Cortex of kidney (tissue), 1 donor: ENCODE data around the gene RPL15.

ENCODE experiments used
- DNase-seq: peaks from one replicate; lab custom pipeline; 2025; lab: John Stamatoyannopoulos, UW

Gene RPL15

DNA sequence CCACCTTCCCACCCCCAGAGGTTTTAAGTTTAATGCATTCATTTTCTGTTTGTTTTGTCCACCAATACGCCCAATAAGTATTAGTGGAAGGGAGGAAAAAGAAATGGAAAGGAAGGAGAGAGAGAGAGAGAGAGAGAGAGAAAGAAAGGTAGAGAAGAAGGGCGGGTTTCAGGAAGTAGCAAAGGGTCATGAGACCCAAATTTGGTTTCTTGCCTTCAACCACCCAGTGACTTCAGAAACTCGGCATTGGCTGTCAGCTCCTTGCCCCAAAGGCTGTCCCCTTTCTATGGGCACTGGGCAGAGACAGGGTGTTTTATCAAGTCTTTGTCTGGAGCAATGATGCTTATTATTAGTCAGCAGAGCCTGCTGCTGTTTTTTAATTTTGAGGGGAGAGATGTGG, 14.7 kb downstream of the RPL15 start:
- DNase-seq = no peak

DNA sequence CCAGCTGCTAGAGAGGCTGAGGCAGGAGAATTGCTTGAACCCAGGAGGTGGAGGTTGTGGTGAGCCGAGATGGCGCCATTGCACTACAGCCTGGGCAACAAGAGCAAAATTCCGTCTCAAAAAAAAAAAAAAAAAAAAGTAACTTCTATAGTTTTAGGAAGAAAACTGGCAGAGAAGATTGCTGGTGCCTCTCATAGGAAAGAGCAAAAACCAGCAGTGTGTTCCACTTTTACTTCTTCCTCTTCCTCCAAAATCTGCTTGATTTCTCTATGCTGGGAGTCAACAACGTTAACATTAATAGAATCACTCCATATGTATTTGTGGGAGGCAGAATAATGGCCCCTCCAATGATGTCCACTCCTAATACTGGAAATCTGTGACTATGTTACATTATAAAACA, 15.6 kb downstream of the RPL15 start:
- no peak for DNase-seq

DNA sequence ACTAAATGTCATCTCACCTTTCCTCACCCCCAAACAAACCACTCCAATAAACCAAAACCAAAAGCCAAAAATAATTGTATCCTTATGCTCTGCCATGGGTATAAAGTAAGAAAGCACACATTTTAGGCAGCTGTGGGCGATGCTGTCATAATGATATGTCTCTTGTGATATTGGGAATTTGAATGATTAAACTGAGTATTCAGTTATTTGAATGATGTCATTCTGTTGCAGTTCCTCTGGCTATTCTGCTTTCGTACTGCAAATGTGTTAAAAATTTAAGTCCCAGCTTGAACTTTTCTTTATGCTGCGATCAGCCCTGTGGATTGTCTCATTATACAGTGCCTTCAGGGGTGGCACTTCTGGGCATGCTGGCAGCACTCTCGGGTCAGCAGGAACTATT, 17.3 kb downstream of the RPL15 start:
- no peak for DNase-seq

DNA sequence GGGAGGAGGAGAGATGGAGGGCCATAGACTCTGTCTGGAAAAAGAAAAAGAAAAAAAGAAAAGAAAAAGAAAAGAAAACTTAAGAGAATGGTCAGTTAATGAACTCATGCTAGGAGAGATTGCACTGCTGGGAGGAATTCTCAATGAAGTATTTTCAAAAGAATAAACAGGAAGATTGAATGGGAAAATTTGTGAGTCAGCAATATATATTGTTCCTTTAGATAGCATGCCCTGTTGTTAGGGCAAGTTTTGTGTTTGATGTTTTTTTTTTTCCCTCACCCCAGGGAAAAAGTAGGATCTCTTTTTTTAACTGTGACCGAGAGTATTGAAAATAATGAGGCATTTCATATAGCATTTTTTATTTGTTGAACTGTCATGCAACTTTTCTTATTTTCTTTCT, 20.4 kb downstream of the RPL15 start:
- no peak for DNase-seq

DNA sequence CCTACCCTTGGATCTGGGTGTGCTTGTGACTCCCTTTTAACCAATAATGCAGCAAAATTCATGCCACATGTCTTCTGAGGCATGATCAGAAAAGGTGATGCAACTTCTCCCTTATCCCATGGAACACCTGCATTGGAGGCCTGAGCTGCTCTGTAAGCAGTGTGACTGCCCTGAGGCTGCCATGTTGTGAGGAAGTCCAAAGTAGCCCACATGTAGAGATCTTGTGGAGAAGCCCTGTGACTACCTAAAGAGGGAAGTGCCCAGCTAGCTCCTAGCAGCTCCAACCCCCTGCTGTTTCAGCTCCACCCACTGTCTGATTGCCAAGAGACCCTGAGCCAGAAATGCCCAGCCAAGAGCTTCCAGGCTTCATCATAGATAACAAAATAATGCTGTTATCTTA, 21.8 kb downstream of the RPL15 start:
- DNase-seq = no peak

DNA sequence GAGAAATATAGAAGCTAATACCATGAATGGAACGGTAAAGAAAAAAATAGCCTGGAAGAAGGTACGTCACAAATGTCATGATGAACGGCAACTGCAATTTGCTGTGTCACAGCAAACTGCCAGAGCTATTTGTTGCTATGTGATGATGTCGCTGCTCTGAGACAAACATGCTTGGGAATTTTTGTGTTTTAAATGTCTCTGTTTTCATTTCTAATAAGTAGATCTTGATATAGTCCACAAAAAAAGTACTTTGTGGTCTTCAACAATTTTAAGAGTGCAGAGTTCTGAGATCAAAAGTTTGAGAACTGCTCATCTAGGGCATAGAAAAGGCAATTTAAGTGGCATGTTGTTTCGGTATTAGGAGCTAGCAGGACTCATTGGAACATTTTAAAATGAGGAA, 23.8 kb downstream of the RPL15 start:
- DNase-seq = no peak

DNA sequence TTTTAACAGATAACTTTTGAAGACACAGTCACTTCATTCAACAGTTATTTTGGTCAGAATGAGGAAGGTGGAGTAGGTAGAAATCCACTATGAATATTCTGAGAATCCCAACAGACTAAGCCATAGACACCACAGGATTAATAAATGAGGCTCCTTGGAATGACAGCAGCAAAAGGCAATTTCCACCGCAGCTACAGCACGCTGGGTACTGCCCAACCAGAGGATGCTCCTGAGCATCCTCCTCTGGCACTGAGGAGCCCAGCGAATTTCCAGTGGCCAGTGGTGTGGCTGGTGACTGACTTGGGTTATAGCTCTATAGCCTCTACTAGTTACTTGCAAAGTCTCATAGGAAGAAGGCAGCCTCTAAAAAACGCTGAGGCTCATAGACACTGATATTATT, 24.5 kb downstream of the RPL15 start:
- DNase-seq = no peak

DNA sequence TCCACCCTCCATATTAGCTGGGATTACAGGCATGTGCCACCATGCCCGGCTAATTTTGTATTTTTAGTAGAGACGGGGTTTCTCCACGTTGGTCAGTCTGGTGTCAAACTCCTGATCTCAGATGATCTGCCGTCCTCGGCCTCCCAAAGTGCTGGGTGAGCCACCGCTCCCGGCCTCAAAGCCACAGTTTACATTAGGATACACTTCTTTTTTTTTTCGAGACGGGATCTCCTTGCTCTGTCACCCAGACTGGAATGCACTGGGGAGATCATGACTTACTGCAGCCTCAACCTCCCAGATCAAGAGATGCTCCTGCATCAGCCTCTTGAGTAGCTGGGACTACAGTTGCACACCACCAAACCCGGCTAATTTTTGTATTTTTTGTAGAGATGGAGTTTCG, 25.6 kb downstream of the RPL15 start:
- no peak for DNase-seq

DNA sequence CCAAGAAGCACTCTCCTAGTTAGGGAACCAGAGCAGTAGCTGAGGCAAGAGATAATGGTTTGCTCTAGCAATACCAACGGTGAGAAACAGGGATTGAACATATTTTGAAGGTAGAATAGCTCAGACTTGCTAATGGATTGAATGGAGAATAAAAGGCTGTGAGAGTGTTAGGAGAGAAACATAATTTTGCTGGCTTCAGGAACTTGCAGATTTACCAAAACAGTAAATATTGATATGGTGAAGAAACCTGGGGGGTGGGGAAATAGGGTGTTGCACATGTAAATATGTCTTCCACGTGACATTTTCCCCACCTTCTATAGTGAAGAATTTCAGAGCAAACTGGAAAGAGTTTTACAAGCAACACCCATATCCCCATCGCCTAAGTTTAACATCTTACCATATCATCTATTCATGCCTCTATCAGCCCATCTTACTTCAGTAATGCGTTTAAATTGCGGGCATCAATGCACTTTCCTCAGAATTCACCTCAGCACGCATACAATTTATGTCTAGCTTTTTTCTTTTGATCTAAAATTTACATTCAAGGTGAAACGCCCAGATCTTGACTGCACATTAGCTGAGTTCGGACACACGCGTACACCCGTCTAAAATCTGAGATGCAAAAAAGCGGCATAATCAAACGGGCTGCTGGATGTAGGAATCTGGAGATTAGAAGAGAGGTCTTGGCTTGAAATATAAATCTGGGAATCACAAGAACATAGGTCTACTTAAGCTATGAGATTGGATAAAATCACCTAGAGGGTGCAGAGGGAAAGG, 27.3 kb downstream of the RPL15 start:
- DNase-seq = no peak

DNA sequence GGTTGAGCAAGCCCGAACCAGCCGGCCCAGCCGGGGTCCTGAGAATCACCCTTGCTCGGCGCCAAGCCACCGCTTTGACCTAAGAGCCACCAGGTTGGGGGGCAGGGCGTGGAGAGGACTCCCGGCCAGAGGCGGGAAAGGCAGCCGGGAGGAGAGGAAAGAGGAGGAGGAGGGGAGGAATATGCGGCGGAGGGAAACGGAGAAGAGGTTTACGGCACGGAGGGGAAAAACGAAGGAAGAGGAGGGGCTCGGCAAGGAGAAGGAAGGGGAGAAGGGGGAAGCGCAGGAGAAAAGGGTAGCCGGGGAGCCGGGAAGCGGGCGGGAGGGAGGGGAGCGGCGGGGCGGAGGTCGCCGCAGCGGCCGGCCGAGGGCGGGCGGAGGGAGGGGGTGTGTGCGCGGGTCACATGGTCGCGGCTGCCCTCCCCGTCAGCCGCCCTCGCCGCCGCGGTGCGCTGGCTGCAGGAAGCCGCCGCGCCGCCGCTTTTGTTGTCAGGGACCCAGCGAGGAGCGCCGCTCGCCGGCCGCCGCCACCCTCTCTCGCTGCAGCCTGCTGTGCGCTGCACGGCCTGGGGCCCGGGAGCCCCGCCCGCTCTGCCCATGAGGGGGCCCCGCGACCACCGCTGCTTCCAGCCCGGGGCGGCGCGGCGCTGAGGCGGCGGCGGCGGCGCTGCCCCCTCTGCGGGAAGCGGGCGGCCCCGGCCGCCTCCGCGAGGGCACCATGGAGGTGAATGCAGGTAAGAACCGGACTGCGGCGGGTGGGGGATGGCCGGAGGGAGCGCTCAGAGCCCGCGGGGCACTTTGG, 28.1 kb downstream of the RPL15 start, which contains the start of gene NR1D2:
NR1D2 (plus strand) TSS at position 426 of the 802 bp plus-strand sequence; CDS start at position 719, 293 bp downstream.
- no peak for DNase-seq

DNA sequence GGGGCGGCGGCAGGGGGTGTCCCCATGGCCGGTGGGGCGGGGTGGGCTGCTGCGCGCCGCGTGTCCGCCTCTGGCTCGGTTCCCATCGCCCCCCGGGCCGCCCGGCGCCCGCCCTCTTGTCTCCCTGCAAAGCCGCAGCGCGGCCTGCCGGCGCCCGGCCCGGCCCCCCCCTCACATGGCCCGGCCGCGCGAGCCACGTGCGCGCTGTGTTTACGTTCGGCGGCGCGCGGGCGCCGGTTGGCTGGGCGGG, 28.7 kb downstream of the RPL15 start:
- no peak for DNase-seq

DNA sequence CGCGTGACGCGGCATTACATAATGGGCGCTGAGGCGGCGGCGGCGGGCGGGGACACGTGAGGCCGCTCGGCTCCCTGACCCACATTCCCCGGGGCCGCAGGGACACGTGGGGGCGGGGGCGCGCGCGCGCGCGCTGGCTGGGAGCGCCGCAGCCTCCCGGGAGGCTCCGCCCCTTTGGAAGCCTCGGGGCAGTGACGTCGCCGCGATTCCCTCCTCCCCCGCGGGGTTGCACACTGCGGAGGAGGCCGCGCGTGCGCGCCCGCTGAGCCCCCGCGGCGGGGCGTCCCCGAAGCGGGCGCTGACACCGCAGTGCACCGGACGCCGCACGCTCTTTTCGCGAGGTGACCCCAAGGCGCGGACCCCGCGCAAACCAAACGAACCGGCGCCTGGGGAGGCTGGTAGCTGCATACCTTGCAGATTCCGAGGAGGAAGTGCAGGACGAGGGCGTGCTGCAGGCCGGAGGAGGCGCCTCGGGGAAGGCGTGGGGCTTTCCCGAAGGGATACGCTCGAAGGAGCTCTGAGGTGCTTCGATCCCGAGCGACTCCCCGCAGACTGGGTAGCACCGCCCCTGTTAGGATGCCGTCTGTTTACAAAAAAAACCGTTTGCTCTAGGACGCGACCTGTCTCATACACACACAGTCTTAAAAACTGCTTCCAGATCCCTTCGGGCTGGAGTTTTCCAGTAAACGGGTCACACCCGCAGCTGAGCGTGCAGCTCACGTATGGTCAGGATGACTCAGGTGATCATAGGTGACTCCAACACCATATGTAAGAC, 29.2 kb downstream of the RPL15 start:
- peak; percentile 68 for DNase-seq

DNA sequence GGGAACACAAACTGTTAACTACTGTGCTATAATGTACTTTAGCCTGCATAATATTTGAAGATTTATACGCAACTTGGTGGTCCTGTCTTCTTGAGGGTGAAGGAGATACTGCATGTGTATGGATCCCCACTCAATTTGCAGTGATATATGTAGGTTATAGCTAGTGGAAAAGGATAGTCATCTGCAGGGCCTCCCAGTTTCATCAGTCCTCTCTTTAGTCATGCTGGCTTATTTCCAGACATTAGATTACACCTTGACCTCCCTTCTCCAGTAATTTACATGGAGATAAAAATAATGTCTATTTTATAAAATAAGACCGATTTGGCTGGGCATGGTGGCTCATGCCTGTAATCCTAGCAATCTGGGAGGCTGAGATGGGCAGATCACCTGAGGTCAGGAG, 31.8 kb downstream of the RPL15 start:
- DNase-seq = no peak

DNA sequence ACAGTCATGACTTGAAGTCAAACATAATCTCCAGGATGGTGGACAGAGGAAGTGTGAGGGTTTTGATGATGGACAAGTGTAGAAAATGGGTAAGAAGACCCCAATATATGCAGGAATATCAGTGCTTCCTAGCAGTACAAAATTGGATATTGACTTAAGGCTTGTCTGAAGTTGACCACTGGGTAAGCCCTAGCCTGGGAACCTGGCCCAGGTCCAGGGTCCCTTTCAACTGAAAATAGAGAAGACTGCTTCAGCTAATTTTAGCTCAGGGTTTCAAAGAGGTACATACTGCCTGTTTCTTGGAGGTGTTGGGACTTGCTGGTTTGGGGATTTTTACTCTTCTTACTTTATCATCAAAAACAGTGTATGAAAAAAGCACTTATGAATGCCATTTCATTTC, 32.9 kb downstream of the RPL15 start:
- no peak for DNase-seq

DNA sequence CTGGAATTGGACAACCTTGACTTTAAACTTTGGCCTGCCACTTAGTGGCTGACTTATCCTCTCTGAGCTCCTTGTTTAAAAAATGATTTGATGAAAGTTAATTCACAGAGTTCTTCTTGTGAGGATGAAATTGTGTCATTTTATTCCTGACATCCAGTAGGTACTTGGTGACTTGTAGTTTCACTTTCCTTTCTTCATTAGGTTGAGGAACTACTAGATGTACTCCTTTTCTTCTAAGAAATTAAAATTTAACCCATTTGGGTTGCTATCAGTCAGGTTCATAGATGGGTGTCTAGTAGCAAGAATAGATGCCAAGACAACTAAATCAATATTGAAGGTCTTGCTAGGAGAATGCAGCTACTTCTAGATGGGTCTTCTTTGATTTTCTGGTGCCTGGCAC, 33.4 kb downstream of the RPL15 start:
- no peak for DNase-seq

DNA sequence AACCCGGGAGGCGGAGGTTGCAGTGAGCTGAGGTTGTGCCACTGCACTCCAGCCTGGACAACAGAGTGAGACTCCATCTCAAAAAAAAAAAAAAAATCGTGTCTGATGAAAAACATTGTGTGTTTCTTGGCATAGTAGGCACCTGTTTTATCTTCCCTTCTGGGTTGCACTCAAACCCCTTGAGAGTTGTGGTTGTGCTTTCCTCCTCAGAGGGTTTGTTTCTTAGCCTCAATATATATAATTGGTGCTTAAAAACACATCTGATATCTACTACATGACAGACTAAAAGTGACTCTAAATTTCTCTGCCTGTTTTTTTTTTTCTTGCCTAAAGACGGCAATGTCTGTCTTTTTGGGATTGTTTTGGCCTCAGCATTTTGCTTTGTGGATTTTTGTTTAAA, 35.7 kb downstream of the RPL15 start:
- DNase-seq = no peak

DNA sequence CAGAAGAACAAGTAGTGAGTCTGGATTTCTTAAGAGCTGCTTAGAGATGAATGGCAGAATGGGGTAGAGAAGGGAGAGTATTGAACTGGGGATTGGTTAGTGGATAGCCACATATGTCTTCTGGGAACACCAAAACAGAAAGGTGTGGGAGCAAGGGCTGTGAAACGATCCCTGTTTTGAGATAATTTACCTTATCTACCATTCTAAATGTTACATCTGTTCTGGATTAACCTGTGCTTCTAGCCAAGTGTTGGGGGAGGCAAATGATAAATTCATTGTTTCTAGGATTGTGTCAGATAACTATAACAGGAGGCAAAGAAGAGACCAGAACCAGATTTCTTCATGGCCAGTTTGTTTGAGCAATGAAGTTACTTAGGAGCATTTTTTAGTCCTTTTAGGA, 36.6 kb downstream of the RPL15 start:
- no peak for DNase-seq

DNA sequence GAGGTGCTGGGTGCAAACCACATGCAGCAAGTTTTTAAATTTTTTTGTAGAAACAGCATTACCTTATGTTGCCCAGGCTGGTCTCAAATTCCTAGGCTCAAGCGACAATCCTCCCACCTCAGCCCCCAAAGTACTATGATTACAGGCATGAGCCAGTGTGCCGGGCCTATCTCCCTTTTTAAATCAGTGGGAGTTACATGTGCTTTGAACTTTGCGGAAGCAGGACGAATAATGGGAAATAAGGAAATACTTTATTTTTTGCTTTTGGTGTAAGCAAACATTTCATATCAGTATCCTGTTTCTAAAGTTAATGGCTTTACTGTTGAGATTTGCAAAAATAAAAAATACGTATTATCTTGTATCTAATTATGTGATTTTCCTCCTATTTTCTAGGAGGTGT, 37.2 kb downstream of the RPL15 start:
- DNase-seq = no peak

DNA sequence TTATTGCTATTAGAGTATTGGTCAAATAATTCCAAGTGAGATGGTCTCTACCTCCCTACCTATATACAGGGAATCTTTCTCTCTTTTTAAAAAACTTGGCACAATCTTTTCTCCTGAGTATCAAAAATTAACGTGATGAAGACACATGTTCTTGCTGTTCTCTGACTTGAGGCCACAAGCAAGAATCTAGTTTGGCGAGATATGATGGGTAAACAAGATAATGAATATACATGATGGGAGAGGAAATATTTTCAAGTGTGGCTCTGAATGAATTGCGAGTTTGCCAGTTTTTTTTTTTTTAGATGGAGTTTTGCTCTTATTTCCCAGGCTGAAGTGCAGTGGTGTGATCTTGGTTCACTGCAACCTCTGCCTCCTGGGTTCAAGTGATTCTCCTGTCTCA, 39.8 kb downstream of the RPL15 start:
- no peak for DNase-seq

DNA sequence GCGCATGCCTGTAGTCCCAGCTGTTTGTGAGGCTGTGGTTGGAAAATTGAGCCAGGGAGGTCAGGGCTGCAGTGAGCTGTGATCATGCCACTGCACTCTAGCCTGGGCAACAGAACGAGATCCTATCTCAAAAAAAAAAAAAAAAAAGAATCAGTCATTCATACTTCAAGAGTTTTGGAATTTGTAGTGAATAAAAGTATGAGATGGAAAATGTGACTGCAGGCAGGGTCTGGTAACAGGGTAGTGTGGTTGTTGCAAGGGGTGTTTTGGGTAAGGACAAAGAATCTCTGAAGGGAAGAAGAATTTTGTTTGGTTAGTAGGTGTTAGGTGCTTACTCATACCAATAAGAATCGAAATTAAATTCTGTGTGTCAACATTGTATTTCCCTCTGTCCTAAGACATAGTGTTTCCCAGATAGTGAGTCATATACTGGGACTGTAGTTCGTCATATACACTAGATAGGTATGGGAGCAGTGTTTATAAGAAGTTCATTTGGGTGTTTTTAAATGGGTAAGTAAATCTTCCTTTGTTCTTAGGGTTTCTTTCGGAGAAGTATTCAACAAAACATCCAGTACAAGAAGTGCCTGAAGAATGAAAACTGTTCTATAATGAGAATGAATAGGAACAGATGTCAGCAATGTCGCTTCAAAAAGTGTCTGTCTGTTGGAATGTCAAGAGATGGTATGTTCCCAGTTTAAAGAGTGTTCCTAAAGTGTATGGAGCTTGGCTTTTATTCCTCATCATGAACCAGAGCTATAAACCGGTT, 42.4 kb downstream of the RPL15 start:
- DNase-seq = no peak

DNA sequence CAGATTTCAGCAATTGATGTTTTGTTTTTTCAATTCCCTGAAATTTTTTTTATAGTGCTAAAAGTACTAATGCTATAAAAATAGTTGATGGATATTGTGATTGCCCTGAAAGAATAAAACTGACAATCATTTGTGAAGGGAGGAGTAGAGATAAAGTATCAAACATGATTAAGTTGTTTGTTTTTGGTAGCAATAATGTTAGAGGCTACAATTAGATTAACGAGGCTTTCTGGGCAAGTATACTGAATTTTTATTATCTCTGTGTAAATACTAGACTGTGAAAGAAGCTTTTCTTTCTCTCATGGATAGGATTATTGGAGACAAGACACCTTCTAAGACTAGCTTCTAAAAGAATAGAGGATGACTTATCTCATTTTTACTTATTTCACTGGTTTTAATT, 43.7 kb downstream of the RPL15 start:
- DNase-seq = no peak

DNA sequence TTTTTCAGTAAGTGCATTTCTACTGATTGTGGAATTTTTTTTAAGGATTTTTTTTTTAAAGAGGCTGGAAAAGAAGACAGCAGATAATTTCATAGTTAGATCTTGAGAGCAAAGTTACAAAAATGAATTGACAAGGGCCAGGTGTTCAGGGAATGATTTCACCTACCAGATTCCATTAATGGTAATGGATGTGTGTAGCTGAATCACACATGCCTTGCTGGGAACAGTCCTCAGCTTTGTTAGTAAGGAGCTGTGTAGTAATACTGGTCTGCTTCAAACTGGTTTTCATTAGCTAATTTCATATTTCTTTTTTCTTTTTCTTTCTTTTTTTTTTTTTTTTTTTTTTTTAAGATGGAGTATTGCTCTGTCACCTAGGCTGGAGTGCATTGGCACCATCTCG, 44.1 kb downstream of the RPL15 start:
- no peak for DNase-seq
